ENCODE data around the gene PLAAT3.

DNA sequence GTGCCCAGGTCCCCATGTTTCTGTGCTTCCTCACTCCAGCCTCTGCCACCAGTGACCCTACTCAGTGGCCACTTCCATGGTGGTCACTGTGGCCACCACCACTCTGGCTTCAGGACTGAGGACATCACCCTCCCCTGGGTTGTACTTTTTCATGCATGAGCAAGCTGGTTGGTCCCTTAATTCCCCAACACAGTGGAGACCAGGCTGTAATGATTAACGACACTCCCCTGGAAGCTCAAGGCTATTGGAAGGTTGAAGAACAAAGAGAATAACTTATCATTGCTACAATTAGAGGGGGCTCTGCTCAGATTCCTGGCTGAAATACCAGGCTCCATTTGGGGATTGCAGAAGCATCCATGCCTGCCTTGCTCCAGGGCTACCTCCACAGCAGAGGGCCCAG, 67.2 kb downstream of the PLAAT3 start:
- TF ChIP-seq SAP30 (IDR thresholded peaks at IDR 0.05; ENCODE audit: insufficient read depth, insufficient replicate concordance, low read length) (no peak), USF2 (IDR thresholded peaks at IDR 0.05; ENCODE audit: low read length) (no peak), CTCF (IDR thresholded peaks at IDR 0.05; ENCODE audit: control extremely low read depth in 1 of 3, insufficient read depth in 1 of 3, low read depth in 1 of 3, low read length in 3 of 3) (no peak), POLR2AphosphoS5 (IDR thresholded peaks at IDR 0.05; ENCODE audit: low read depth, low read length) (no peak), JUND (IDR thresholded peaks at IDR 0.05; ENCODE audit: low read length) (no peak), BACH1 (IDR thresholded peaks at IDR 0.05; ENCODE audit: low read length) (no peak), ATF3 (IDR thresholded peaks at IDR 0.05; ENCODE audit: insufficient read depth, low read depth, low read length) (no peak), RFX5 (IDR thresholded peaks at IDR 0.05; ENCODE audit: borderline replicate concordance, low read depth, low read length) (no peak), SIN3A (conservative IDR thresholded peaks at IDR 0.05 in 1 of 2, IDR thresholded peaks at IDR 0.05 in 1 of 2; ENCODE audit: low read depth in 1 of 2, low read length in 2 of 2) (no peak)
